HS-27A (cell line): ENCODE results near the gene NBPF3.
"Not testable (repeated sequence)": the region's sequence is repeated elsewhere in the genome, so short reads cannot be mapped to it uniquely, and the experiment has no call there.

Source experiments
- DNase-seq: peaks from one replicate; pipeline ENCODE4 v3.0.0-alpha.2; 2012; ENCODE audit warnings: low read depth, missing footprints

NBPF3 gene

DNA sequence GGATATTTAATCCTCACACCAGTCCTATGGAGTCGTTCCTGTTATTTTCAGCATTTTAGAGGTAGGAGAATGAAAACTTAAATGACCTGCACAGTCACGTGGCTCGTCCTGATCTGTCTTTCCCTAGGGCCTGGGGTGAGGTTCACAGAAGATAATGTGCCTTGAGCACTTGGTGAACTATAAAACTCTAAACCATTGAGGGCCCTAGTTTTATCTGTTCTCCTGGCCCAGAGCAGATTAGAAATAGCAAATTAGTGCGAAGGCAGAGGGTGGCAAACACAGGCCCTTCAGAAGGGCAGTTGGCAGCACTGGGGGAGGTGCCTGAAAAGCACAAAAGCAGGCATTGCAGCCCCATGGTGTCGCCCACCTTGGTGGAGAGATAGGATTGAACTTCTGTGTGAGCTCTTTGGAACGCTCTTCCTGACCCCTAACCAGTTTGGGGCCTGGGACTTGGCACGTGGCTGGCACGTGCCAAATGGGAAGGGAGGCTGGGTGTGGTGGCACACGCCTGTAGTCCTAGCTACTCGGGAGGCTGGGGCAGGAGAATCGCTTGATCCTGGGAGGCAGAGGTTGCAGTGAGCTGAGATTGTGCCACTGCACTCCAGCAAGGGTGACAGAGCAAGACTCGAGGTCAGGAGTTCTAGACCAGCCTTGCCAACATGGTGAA is 1.2 kb upstream of the NBPF3 start:
- DNase-seq = not testable (repeated sequence)

DNA sequence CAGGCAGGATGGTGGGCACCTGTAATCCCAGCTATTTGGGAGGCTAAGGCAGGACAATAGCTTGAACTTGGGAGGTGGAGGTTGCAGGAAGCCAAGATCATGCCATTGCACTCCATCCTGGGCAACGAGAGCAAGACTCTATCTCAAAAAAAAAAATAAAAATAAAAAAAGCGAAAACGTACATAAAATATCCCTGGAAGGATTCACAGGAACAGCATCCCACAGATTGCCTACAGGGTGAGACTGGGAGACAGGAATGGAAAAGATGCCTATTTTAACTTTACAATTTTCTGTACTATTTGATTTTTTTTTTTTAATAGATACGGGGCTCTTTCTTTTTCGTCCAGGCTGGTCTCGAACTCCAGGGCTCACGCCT is 604 bp upstream of the NBPF3 start:
- no peak for DNase-seq

DNA sequence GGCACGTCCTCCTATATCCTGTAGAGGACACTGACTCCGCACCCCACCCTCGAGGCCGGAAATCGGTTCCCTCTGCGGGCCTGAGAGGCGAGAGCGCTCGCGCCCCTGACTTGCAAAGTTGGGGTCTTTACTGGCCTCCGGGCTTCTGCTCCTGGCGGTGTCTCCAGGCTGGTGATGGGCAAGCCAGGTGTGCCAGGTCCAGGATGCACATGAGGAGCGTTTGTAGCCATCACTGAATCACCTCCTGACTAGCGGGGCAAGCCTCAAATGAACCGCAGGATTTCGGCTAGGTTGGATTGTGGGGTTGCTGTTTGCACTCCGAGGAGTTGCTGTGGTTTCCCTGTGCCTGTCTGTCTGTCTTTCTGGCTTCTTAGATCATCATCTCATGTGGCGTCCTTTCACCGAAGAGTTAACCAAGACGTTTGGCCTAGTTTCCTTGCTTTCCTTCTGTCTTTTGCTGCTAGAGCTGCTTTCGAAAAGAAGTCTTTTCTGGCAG is 741 bp downstream of the NBPF3 start:
- DNase-seq = not testable (repeated sequence)

DNA sequence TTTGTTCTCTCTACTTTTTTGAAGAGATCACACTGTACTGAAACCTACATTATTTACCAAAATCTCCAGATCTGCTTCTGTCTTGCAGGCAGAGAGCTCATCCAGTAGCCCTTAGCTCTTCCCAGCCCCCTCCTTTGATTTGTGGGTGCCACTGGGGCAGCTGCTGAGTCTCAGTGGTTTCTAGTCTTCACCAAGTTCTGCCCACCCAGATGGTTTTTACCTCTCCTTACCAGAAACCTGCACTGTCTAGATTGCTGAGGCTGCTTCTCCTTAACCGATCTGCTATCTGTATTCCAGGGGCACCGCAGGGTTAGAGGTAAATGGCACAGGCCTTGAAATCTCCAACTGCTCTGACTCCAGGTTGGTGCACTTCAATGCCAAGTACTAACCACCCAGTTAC is 6.7 kb downstream of the NBPF3 start:
- DNase-seq = not testable (repeated sequence)

DNA sequence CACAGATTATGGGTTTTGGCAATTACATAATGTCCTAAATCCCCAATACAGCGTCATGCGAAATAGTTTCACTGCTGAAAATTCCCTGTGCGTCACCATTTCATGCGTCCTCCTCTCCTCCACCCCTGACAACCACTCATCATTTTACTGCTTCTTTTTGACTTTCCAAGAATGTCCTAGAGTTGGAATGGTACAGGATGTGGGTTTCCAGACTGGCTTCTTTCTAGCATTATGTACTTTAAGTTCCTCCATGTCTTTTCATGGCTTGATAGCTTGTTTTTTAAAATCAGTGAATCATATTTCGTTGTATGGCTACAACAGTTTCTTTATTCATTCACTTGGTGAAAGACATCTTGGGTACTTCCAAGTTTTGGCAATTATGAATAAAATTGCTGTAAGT is 7.4 kb downstream of the NBPF3 start:
- DNase-seq = no peak

DNA sequence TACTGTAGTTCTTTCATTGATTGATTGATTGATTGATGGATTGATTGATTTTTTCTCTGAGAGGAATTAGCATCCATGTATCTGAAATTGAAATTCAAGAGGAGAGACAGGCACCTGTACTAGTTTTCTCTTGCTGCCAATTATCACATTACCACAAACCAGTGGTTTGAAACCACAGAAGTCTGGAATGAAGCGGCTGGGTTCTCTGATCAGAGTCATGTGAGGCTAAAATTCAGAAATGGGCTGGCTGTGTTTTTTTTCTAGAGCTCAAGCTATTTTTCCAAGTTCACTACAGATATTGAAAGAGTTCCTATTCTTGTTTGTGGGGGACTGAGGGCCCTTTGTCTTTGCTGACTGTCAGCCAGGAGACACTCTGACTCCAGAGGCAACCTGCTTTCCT is 10.0 kb downstream of the NBPF3 start:
- DNase-seq = no peak

DNA sequence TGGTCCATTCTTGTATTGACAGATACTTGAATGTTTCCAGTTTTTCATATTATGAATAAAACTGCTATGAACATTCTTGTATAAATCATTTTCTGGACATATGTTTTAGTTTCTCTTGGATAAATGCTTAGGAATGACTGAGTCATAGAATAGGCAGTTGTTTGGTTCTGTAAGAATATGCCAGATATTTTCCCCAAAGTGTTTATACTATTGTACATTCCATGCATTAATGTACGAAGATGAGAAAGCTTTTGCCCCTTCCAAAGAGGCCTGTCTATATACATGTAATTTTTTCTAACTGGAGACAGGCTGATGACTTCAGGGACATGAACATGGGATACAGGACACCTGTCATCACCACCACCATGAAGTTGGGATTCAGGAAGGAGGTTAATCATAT is 11.3 kb downstream of the NBPF3 start:
- DNase-seq = peak; percentile 88

DNA sequence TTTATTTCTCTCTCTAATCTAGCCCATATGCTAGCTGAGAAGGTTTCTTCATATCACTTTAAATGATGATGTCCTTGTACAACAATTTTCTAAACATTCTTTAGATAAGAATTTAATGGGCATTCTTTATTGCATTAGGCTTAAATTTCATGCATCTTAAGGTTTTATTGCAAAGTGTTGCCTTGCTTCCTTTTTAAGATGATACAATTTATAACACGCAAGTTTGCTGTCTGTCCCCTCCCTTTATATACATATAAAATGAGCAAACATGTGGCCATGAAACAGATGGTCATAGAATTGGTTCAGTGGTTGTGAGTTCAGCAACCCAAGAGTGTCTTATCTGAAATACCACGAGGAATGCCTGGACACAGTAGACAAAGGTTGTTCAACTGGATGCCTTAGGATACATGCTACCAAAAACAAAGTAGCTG is 12.1 kb downstream of the NBPF3 start:
- peak; percentile 53 for DNase-seq

DNA sequence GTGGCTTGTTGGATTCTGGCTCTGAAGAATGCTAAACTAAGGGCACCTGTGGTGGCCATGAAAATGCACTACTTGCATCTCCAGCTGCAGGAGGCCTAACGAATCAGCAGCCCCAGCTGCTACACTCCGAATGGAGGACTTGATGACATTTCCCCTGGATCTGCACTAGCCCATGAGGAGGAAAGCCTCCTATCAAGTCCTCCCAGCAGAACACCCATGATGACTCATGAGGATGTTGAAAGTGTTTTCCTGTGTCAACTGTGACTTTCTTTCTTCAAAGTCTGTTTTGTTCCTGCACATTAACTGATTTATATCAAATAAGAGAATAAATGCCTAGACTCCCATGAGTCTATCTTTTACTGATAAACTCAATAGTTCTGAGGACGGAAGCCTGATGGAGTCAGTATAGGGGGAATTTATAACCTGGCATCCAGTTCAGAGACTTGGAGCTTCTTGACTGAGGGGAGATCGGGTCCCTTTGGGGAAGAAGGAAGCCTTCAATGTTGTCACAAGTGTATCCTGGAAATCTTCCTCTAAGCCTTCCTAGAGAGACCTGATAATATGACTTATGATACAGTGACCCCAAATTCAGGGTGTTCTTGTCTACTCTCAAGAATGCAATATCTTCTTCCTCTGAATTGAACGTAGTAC is 14.2 kb downstream of the NBPF3 start:
- DNase-seq = not testable (repeated sequence)

DNA sequence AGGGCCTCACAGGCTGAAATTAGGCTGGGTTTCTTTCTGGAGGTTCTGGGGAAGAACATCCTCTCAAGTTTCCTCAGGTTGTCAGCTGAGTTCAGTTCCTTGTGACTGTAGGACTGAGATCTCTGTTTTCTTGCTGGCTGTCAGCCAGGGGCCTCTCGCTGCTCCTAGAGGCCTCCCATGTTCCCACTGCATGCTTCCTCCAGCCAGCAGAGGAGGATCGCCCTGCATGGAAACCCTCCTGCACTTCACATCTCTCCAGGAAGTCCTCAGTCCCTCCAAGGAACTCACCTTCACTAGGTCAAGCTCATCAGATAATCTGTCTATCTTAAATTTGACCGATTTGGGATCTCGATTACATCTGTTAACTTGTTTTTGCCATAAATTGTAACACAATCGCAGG is 15.0 kb downstream of the NBPF3 start:
- not testable (repeated sequence) for DNase-seq

DNA sequence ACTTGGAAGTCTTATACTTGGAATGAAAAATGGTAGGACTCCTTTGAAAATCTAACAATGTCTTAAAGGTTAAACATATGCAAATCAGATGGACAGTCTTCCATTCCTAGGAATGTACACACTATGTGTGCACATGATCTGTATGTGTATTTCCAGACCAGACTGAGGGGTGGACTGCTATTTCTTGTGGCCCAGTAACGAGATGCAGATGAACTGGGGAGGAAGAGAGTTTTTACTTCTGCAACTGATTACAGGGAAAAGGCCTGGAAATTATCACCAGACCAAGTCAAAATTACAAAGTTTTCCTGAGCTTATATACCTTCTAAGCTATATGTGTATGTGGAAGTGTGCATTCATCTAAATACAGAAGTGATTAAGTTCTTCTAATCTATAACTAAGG is 17.7 kb downstream of the NBPF3 start:
- no peak for DNase-seq

DNA sequence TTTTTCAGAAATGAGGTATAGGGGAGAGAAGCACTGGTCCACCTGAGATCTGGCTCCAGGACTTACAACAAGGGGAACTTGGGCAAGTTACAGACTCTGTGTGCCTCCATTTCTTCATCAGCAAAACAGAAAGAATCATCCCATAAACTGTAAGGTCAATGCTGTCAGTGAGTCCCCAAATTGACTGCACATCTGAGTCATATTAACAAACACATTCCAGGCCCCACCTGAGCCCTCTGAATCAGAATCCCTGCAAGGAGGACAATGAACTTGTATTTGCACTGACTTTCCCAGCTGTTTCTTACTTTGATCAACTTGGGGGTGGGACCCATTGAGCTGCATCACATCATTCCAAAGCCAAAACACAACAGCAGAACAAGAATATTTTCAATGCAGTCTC is 25.2 kb downstream of the NBPF3 start:
- not testable (repeated sequence) for DNase-seq

DNA sequence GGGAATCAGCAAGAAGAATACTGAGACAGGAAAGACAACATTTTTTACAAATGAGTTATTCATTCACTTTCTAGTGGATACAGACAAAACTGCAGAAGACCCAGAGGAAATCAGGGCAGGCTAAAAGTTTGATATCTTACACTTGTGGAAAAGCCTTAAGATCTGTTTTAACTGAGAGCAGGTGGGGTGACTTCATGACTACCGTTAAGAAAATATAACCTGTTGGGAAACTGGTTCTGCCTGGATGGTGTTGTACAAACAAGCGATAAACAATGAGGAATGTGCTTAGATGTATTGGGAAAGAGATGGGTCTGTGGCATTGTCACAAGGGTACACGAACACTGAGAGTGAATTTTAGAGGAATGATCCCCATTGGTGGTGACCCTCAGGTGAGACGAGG is 28.0 kb downstream of the NBPF3 start:
- not testable (repeated sequence) for DNase-seq

DNA sequence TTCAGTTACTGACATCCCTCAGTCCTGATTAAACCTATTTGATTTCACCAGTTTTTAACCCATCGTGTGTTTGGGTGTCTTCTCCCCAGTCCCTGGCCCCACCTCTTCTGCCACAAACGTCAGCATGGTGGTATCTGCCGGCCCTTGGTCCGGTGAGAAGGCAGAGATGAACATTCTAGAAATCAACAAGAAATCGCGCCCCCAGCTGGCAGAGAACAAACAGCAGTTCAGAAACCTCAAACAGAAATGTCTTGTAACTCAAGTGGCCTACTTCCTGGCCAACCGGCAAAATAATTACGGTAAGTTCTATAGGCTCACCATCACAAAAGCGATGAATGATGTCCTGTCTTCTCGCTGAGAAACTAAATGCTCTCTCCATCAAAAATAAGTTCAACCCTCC is 28.7 kb downstream of the NBPF3 start:
- no peak for DNase-seq

DNA sequence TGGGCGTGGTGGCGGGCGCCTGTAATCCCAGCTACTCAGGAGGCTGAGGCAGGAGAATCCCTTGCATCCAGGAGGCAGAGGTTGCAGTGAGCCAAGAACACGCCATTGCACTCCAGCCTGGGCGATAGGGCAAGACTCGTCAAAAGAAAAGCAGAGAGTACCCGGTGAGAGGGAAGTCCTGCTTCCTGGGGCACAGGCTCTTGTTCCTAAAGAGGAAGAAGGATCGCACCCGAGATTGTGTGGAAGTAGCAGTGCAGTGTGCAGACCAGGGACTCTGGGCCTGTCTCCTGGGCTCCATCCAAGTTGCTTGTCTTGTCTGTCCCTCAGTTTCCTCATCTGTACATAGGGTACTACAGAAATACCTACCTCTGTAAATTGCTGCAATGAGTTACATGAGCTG is 29.6 kb downstream of the NBPF3 start:
- no peak for DNase-seq

DNA sequence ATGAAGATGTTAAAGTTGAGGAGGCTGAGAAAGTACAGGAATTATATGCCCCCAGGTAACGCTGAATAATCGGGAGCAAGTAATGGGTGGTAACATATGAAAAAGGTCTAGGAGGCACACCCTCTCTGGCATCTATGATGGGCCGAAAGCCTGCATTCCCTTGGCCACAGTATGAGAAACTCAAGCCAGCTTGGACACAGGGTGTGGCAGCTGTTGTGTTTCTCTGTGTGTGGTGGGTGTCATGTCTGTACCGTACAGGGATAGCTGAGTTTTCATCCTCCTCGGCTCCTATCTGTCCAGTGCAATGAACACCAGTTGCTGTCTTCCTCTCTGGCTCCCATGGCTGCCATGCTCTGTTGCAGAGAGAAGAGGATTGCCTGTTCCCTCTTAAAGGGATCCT is 32.9 kb downstream of the NBPF3 start:
- DNase-seq = no peak

DNA sequence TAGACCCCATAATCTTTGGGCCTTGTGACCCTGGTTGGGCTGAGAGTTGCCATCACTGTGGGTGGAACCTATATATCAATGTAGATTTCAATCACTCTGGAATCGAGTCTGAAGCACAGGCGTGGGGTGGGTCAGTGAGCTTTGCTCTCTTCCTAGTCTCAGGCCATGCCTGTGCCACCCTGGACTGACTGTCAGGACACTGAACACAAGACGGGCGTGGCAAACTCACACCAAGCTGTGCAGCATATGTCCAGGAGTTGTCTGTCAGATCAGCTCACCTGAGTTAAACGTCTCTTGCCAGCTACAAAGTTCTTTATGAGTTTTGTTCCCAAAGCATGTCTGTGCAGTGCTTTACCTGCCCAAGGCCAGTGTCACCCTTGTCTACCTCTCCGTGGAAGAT is 38.4 kb downstream of the NBPF3 start:
- DNase-seq = no peak

DNA sequence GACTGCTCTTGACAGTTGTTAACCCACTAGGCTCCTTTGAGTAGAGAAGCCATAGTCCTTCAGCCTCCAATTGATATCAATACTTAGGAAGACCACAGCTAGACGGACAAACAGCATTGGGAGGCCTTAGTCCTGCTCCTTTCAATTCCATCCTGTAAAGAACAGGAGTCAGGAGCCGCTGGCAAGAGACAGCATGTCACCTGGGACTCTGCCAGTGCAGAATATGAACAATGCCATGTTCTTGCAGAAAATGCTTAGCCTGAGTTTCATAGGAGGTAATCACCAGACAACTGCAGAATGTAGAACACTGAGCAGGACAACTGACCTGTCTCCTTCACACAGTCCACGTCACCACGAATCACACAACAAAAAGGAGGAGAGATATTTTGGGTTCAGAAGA is 43.9 kb downstream of the NBPF3 start:
- DNase-seq = not testable (repeated sequence)

DNA sequence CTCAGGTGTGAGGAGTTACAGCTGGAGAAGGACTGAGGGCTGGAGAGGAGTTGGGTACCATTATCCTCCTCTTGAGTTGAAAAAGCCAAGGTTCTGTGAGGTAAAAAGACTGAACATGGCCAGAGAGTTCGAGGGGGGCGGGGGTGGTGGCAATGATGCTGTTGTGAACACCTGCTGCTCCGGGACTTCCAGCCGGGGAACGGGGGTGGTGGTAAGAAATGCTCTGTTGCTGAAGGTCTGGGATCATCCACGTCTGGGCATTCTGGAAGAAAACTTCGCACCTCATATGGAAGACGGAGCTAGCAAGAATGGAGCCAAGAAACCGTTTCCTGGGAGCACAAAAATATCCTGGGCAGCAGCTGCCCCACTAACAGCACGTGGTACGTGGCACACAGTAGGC is 49.2 kb downstream of the NBPF3 start:
- DNase-seq = no peak

DNA sequence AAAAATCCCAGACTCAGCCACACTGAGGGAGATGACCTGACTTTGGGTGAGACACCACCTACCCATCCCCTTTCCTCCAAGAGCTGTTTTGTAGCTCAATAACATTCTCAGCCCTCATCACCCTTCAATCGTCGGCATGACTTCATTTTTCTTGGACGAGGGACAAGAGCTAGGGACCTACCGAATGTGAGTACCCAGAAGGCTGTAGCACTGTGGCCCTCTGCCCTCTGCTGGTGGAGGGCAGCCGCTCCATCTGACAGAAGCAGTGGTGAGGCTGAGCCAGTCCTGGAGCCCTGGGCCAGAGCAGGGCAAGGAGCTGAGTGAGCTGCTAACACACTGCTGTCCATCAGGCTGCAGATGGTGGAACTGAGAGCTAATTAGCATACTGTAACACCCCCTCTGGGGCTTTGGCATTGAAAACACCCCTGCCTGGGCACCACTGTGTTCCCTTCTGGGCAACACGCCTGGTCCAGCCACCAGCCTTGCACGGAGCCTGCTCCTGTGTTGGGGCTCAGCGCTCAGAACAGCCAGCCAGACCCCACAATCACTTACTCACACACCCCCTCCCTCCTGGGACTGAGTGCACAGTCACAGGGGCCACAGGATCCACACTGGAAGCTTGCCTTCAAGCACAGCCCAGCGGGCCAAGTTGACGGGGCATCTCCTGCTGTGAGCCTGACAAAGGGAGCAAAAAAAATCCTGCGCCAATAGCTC is 51.0 kb downstream of the NBPF3 start:
- DNase-seq = peak; percentile 52

DNA sequence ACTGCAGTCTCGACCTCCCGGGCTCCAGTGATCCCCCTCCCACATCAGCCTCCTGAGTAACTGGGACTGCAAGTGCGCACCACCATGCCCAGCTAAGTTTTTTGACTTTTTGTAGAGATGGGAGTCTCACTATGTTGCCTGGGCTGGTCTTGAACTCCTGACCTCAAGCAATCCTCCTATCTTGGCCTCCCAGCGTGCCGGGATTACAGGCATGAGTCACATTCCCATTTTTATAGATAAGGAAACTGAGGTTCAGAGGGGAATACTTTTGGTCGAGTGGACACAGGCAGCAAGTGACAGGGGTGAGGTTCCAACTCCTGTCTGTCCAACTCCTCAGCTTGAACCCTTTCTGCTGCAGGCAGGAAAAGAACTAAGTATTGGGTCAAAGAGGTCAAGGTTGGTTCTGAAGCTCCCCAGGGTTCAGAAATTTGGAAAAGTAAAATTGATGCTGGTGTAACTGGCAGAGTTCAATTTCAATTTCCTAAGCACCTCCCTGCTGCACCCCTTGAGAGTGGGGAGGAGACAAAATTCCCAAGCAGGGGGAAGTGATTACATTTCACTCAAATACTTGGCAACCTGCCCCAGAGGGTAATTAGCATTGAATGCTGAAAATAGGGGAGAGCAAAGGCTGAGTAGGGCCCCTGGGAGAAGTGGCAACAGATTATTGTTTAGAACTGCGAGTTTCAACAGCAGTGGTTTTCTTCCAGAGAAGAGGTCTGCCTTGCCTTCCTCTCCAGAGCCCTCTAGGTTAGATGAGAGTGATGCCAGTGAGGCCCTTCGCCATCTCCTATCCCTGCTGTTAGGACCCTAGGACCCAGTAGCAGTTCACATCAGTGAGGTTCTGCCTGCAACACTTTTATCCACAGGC is 51.8 kb downstream of the NBPF3 start:
- DNase-seq = no peak

DNA sequence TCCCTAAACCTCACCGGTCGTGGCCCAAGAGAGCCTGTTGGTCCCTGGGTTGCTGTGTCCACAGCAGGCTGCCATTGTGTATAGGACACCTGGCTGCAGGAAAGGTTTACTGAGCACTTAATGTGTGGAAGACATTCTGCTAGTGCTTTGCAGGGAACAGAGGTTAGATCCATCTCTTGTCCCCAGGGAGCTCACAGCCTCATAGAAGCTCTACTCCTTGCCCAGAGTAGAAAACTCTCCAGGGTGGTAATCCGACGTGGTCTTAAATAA is 52.4 kb downstream of the NBPF3 start:
- DNase-seq = no peak

DNA sequence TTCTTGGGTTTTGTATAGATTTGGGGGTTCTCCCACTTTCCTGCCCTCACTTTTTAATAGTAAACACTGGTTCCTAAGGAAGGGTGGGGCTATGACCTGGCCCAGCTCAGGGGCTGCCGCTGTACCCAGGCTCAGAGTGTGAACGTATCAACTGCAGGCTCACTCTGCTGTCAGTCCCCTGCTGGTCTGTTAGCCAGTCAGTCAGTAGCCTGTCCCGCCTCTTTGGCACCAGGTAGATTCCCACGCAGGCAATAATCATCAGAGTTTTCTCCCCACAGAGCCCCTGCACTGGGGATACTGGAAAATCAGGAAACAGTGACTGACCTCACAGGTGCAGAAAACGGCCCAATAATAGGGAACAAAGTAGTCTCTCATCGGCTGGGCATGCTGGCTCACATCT is 54.3 kb downstream of the NBPF3 start:
- no peak for DNase-seq
